GM18505 (cell line): ENCODE results near the gene MRM2.

Experiments used
- ATAC-seq: cut with Tn5 transposase; IDR thresholded peaks from one replicate; pipeline ENCODE4 v1.9.1; 2021; ENCODE audit not compliant: unreplicated experiment
- POLR2A ChIP-seq: IDR thresholded peaks from 4 replicates; pipeline ENCODE4 v1.6.1; 2011; ENCODE audit warnings: borderline replicate concordance; ENCODE audit not compliant: insufficient read depth, insufficient read length; ENCODE audit errors: extremely low read depth

The MRM2 gene

GRCh38 chr7:2258661-2259365, 16.8 kb upstream of the MRM2 start:
- ATAC-seq, result no peak
- no peak for TF ChIP-seq POLR2A

GRCh38 chr7:2257651-2258050, 15.6 kb upstream of the MRM2 start:
- TF ChIP-seq POLR2A, result no peak
- ATAC-seq, result no peak

DNA sequence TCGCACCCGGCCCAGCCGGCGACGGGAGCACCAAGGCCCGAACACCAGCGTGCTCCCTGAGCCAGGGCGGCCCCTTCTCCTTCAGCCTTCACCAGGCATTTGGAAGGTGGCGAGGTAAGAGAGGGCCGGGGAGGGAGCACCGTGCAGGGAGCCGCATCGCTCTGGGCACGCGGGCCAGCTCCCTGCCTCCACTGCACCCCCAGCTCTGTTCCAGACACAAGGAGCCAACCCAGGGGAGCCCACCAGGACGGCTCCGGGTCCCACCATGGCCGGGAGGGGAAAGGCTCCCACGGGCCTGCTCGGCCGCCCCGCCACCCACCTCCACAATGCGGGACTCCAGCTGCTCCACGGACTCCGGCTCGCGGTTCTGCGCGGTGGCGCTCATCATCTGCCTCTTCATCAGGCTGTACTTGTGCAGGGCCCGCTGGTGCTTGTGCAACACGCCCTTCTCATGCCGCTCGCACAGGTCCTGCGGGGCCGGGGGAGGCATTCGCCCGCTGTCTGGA, 15.1 kb upstream of the MRM2 start:
- no peak for TF ChIP-seq POLR2A
- no peak for ATAC-seq

DNA sequence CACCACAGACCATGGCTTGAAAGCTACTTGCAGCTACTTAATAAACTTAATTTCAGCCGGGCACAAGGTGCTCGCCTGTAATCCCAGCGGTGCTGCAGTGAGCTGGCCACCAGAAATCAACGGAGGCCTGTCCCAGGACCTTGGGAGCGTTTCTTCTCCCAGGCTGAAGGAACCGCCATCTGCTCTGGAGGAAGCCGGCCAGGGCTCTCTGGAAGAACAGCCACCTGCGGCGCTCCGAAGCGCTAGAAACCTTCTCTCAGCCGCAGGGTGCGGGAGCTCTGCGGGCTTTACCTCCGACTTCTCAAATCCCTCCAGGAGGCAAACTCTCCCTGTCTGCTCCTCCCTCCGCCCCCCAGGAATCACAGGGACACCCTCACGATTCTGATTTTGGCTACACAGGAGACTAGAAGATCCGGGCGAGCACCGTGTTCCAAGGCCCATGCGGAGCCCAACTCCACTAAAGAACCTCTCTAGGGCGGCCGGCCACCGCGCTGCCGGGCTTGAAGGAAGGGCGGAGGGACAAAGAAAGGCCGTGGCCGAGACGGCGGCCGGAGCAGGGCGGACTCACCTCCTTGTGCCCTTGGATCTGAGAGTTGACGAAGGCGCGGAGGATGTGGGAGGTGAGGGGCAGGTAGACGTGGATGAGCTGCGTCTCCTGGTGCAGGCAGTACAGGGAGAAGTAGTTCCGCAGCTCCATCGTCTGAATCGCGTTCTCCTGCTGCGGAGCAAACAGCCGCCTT, 14.5 kb upstream of the MRM2 start:
- ATAC-seq, result no peak
- no peak for TF ChIP-seq POLR2A

DNA sequence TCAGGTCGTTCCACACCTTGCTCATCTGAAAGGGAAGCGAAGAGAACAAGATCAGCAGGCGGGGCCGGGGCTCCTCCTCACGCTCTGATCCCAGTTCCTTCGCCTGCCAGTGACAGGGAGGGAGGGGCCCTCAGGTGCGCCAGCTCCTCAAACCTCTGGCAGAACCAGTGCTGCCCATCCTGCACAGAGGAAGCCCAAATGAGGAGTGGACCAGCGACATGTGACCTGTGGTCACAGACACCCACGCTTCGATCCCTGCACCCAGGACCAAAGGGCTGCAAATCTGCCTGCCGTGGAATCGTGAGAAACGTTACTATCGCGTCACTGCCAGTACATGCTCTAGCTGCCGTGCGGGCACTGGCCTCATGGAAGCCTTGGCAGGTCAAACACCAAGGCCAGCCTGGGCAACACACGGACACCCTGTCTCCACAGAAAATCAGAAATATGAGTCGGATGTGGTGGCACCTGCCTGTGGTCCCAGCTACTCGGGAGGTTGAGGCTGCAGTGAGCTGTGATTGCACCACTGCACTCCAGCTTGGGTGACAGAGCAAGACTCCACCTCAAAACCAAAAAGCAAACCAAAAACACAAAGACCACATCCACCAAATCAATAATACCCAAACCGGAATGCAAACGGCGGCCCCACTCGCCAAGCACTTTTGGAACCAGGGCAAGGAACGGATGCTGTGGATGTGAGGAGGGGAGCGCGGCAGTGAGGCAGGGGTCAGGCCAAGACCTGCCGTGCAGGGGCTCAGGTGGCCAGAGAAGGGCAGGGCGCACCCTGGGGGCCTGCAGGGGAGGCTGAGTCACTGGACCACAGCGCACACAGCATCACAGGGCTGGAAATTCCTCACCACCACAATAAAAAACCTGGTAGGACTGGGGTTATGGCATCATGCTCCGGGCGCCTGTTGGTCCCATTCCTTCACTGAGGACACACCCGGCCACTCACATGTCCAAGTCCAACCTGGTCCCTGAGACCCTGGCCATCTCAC, 13.4 kb upstream of the MRM2 start:
- no peak for TF ChIP-seq POLR2A
- ATAC-seq, result no peak

DNA sequence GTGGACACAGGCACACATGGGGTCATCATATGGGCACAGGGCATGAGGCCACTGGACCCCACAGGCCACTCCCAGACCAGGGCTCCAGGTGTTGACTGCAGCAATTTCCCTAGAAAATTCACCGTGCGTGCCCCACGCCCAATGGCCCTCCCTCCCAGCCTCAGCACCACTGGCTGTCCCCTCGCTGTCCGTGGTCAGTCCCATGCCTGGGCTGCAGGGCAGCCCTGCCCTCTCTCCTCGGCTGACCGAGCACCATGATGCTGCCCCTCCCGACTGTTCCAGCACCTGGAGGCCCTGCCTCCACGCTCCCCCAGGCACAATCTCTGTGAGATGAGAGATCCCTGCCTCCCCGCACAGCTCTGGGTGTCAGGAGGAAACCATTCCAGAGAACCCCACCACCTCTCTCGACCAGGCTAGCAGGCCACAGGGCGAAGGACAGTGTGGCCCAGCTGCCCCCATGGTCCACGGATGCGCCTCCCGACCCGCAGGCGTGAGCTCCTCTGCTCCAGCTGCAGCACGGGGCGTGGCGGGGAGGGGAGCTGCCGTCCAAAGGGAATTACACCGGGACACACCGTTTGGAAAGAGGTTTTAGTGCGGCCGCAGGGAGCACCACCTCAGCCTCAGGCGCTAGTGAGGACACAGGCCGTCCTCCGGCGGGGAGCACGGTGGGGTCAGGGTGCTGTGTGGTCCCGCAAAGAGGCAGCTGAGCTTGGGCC, 12.6 kb upstream of the MRM2 start:
- no peak for ATAC-seq
- no peak for TF ChIP-seq POLR2A

DNA sequence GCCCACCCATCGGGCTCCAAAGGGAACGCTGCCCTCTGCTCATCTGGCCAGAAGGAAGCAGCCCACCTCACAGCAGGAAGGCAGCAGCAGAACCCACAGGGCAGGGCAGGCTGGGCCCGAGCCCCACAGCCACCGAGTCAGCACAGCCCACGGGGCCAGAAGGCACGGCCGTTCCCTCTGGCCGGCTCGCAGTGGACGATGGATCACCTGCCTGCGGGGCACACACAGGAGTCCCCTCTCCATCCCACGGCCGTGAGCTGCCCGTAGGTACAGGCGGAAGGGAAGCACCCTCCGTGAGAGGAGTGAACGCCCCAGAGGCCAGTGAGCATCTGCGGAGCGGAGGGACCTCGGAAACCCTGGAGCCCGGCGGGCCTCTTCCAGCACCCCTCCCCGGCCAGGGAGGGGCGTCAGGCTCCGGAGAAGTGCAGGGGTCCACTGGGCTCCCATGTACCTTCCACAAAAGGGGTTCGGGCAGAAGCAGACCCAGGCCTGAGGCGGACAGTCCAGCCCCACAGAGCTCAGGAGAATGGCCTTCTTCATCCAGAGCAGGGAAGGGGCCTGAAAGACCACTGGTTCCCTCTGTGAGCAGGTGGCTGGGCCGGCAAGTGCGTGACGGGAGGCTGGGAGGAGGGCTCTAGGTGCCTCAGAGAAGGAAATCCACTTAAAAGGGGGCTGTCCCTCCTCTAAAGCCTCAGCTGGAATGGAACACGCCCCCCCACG, 11.7 kb upstream of the MRM2 start:
- no peak for TF ChIP-seq POLR2A
- ATAC-seq, result no peak

- ATAC-seq, result no peak
- TF ChIP-seq POLR2A, result no peak
Measured at GRCh38 chr7:2253021-2253420, 11.0 kb upstream of the MRM2 start.

DNA sequence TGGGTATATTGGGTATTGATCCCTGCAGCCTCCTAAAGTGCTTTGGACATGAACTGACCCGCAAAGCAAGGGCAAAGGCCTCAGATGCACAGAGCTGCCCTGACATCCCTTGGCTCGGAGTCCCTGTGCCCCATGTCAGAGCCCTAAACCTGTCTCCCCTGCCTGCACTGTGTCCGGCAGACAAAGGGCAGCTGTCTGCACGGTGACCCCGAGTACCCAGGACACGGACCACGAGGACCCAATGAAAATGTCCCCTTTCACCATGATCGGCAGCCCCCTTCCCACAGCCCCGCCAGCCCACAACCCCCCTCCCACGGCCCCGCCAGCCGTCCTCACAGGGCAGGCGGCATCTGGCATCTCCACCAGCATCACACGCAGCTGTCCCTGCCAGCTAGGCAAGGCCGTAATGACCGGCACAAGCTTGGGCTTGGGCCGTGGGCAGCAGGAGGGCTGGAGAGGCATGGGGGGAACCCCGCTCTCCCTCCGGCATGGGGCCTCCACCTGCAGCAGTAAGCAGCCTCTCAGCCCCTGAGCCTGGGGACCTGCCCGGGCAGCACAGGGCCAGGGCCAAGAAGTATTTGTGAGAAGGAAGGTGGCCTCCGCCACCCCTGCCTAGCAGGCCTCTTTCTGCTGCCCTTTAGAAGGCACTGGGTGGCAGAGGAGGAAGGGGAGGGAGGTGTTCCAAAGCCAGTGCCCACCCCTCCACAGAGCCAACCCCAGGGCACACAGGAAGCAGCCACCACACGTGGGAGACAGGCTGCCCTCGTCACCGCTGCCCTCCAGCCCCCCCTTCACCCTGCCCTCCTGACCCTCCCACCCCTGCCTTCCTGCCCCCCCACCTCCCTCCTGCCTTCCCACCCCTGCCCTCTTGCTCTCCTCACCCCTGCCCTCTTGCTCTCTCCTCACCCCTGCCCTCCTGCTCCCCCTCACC, 10.1 kb upstream of the MRM2 start:
- no peak for ATAC-seq
- peak; percentile 19 for TF ChIP-seq POLR2A

- no peak for ATAC-seq
- no peak for TF ChIP-seq POLR2A
Measured at GRCh38 chr7:2251381-2251780, 9.4 kb upstream of the MRM2 start.

- no peak for ATAC-seq
- no peak for TF ChIP-seq POLR2A
Measured at GRCh38 chr7:2249744-2250323, 7.8 kb upstream of the MRM2 start.
